ENCODE results near the gene MRPL49.

Gene MRPL49

DNA sequence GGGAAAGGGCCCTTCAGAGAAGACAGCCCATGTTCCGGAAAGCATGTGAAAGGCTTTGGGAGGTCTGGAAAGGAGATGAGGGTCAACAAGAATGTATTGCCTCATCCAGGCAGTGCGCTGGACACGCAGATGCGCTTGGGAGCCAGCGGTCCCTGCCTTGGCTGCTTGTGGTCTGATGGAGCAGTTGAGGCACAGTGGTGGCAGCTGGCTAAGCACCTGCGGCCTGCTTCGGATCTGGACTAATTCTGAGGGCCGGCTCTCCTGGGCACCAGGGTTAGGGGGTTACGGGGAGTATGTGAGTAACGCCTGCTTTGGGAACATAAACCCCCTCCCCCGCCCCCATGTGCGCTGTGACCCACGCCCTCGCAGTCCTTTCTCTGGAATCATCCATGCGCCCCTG is 15.0 kb upstream of the MRPL49 start:
- no peaks in the 10 kb centered on the region for H3K4me1 ChIP-seq (ENCODE audit: control insufficient read depth, insufficient read depth, low read length)
- H3K4me3 ChIP-seq (ENCODE audit: low read depth, low read length): no peak overlapping the region
- H3K27me3 ChIP-seq (ENCODE audit: control insufficient read depth, insufficient read depth, low read length): no peaks in the 10 kb centered on the region
- H3K9me3 ChIP-seq (ENCODE audit: control insufficient read depth, insufficient read depth, low read length): no peaks in the 10 kb centered on the region
- H3K36me3 ChIP-seq (ENCODE audit: control insufficient read depth, insufficient read depth, low read length): peaks cover 19% of the 10 kb centered on the region
- H3K9ac ChIP-seq (ENCODE audit: low read depth, low read length): no peak overlapping the region

DNA sequence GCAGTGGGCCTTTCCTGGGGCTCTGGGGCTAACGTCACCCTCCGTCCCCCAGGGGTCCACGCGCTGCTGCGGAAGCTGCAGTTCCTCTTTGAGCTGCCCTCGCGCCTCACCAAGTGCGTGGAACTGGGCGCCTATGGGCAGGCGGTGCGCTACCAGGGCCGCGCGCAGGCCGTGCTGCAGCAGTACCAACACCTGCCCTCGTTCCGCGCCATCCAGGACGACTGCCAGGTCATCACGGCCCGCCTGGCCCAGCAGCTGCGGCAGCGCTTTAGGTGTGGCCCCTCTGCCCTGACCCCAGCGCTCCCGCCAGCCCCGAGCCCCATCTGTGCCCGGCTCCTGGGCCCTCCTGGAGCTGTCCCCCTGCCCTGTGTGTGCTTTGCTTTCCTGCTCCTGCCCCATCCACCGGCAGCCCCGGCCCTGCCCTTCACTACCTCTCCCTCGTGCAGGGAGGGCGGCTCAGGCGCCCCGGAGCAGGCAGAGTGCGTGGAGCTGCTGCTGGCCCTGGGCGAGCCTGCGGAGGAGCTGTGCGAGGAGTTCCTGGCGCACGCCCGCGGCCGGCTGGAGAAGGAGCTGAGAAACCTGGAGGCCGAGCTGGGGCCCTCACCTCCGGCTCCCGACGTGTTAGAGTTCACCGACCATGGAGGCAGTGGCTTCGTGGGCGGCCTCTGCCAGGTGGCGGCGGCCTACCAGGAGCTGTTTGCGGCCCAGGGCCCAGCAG is 14.2 kb upstream of the MRPL49 start:
- H3K9me3 ChIP-seq (ENCODE audit: control insufficient read depth, insufficient read depth, low read length): no peaks in the 10 kb centered on the region
- no peaks in the 10 kb centered on the region for H3K27me3 ChIP-seq (ENCODE audit: control insufficient read depth, insufficient read depth, low read length)
- H3K36me3 ChIP-seq (ENCODE audit: control insufficient read depth, insufficient read depth, low read length): peaks cover 19% of the 10 kb centered on the region

GRCh38 chr11:65108469-65109123 is 13.5 kb upstream of the MRPL49 start:
- Histone ChIP-seq H3K36me3 (ENCODE audit: control insufficient read depth, insufficient read depth, low read length) (peaks cover 19% of the 10 kb centered on the region), H3K4me3 (ENCODE audit: low read depth, low read length) (no peak overlapping the region), H3K27me3 (ENCODE audit: control insufficient read depth, insufficient read depth, low read length) (no peaks in the 10 kb centered on the region), H3K9ac (ENCODE audit: low read depth, low read length) (no peak overlapping the region), H3K9me3 (ENCODE audit: control insufficient read depth, insufficient read depth, low read length) (no peaks in the 10 kb centered on the region), H3K4me1 (ENCODE audit: control insufficient read depth, insufficient read depth, low read length) (peaks cover 1% of the 10 kb centered on the region)

More for the DNA sequence above, 14.2 kb upstream of the MRPL49 start:
- H3K4me1 ChIP-seq (ENCODE audit: control insufficient read depth, insufficient read depth, low read length): no peaks in the 10 kb centered on the region
- no peak overlapping the region for H3K4me3 ChIP-seq (ENCODE audit: low read depth, low read length)
- H3K9ac ChIP-seq (ENCODE audit: low read depth, low read length): no peak overlapping the region

- no peak overlapping the region for H3K9ac ChIP-seq (ENCODE audit: low read depth, low read length)
These were observed 12.6 kb upstream of the MRPL49 start for GRCh38 chr11:65109231-65110198.

GRCh38 chr11:65110354-65110861 is 11.7 kb upstream of the MRPL49 start:
- Histone ChIP-seq H3K9me3 (ENCODE audit: control insufficient read depth, insufficient read depth, low read length) (no peaks in the 10 kb centered on the region), H3K4me3 (ENCODE audit: low read depth, low read length) (no peak overlapping the region), H3K36me3 (ENCODE audit: control insufficient read depth, insufficient read depth, low read length) (peaks cover 25% of the 10 kb centered on the region), H3K4me1 (ENCODE audit: control insufficient read depth, insufficient read depth, low read length) (peaks cover 3% of the 10 kb centered on the region), H3K27me3 (ENCODE audit: control insufficient read depth, insufficient read depth, low read length) (no peaks in the 10 kb centered on the region), H3K9ac (ENCODE audit: low read depth, low read length) (no peak overlapping the region)

More at GRCh38 chr11:65109231-65110198, 12.6 kb upstream of the MRPL49 start:
- no peak overlapping the region for H3K4me3 ChIP-seq (ENCODE audit: low read depth, low read length)
- H3K36me3 ChIP-seq (ENCODE audit: control insufficient read depth, insufficient read depth, low read length): peaks cover 20% of the 10 kb centered on the region
- H3K4me1 ChIP-seq (ENCODE audit: control insufficient read depth, insufficient read depth, low read length): peaks cover 3% of the 10 kb centered on the region
- no peaks in the 10 kb centered on the region for H3K9me3 ChIP-seq (ENCODE audit: control insufficient read depth, insufficient read depth, low read length)
- H3K27me3 ChIP-seq (ENCODE audit: control insufficient read depth, insufficient read depth, low read length): no peaks in the 10 kb centered on the region

GRCh38 chr11:65111159-65111743 is 10.9 kb upstream of the MRPL49 start:
- no peak overlapping the region for H3K9ac ChIP-seq (ENCODE audit: low read depth, low read length)
- peaks cover 32% of the 10 kb centered on the region for H3K36me3 ChIP-seq (ENCODE audit: control insufficient read depth, insufficient read depth, low read length)
- peaks cover 3% of the 10 kb centered on the region for H3K4me1 ChIP-seq (ENCODE audit: control insufficient read depth, insufficient read depth, low read length)
- no peaks in the 10 kb centered on the region for H3K27me3 ChIP-seq (ENCODE audit: control insufficient read depth, insufficient read depth, low read length)
- H3K4me3 ChIP-seq (ENCODE audit: low read depth, low read length): peak overlapping the region; percentile 35
- no peaks in the 10 kb centered on the region for H3K9me3 ChIP-seq (ENCODE audit: control insufficient read depth, insufficient read depth, low read length)

- peak within 1 kb of the TSS; percentile 76 for H3K4me3 ChIP-seq (ENCODE audit: low read depth, low read length)
- peaks cover 3% of the 10 kb centered on the region for H3K4me1 ChIP-seq (ENCODE audit: control insufficient read depth, insufficient read depth, low read length)
- peak within 1 kb of the TSS; percentile 87 for H3K9ac ChIP-seq (ENCODE audit: low read depth, low read length)
- H3K27me3 ChIP-seq (ENCODE audit: control insufficient read depth, insufficient read depth, low read length): no peaks in the 10 kb centered on the region
- H3K36me3 ChIP-seq (ENCODE audit: control insufficient read depth, insufficient read depth, low read length): peaks cover 33% of the 10 kb centered on the region
- no peaks in the 10 kb centered on the region for H3K9me3 ChIP-seq (ENCODE audit: control insufficient read depth, insufficient read depth, low read length)
These were observed 10.2 kb upstream of the MRPL49 start, which contains the start of gene TM7SF2 for GRCh38 chr11:65111744-65112545. TSS of gene TM7SF2 (plus strand) at chr11:65111872. CDS start at chr11:65112016, 144 bp downstream.

- Histone ChIP-seq H3K27me3 (ENCODE audit: control insufficient read depth, insufficient read depth, low read length) (no peaks in the 10 kb centered on the region), H3K4me1 (ENCODE audit: control insufficient read depth, insufficient read depth, low read length) (peaks cover 3% of the 10 kb centered on the region), H3K4me3 (ENCODE audit: low read depth, low read length) (peak overlapping the region; percentile 76), H3K9me3 (ENCODE audit: control insufficient read depth, insufficient read depth, low read length) (no peaks in the 10 kb centered on the region), H3K9ac (ENCODE audit: low read depth, low read length) (peak overlapping the region; percentile 87), H3K36me3 (ENCODE audit: control insufficient read depth, insufficient read depth, low read length) (peaks cover 30% of the 10 kb centered on the region)
These were observed 9.4 kb upstream of the MRPL49 start for GRCh38 chr11:65112546-65113360.

GRCh38 chr11:65113361-65113756 is 8.8 kb upstream of the MRPL49 start:
- H3K4me3 ChIP-seq (ENCODE audit: low read depth, low read length): peak overlapping the region; percentile 76
- no peaks in the 10 kb centered on the region for H3K27me3 ChIP-seq (ENCODE audit: control insufficient read depth, insufficient read depth, low read length)

DNA sequence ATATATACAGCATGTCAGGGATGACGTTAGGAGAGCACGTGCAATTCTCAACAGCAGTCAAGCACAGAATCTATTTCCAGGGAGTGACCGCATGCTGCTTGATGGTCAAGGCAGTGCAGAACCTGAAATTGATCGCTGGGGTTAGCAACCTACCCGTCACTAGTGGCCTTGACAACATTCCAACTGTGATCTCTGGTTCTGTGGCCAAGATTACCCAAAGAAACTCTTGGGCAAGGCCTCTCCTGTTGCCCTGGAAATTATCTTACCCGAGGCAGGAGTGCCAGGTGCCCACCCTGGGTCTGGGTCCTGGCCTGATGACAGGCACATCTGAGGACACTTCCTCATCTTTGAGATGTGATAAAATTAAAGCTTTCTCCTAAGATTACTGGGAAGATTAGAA is 8.3 kb upstream of the MRPL49 start:
- H3K4me3 ChIP-seq (ENCODE audit: low read depth, low read length): peak overlapping the region; percentile 76
- peaks cover 3% of the 10 kb centered on the region for H3K4me1 ChIP-seq (ENCODE audit: control insufficient read depth, insufficient read depth, low read length)
- no peaks in the 10 kb centered on the region for H3K9me3 ChIP-seq (ENCODE audit: control insufficient read depth, insufficient read depth, low read length)

More at GRCh38 chr11:65113361-65113756, 8.8 kb upstream of the MRPL49 start:
- Histone ChIP-seq H3K9ac (ENCODE audit: low read depth, low read length) (peak overlapping the region; percentile 47), H3K9me3 (ENCODE audit: control insufficient read depth, insufficient read depth, low read length) (no peaks in the 10 kb centered on the region), H3K36me3 (ENCODE audit: control insufficient read depth, insufficient read depth, low read length) (peaks cover 28% of the 10 kb centered on the region), H3K4me1 (ENCODE audit: control insufficient read depth, insufficient read depth, low read length) (peaks cover 3% of the 10 kb centered on the region)

More for the DNA sequence above, 8.3 kb upstream of the MRPL49 start:
- Histone ChIP-seq H3K27me3 (ENCODE audit: control insufficient read depth, insufficient read depth, low read length) (no peaks in the 10 kb centered on the region), H3K36me3 (ENCODE audit: control insufficient read depth, insufficient read depth, low read length) (peaks cover 27% of the 10 kb centered on the region), H3K9ac (ENCODE audit: low read depth, low read length) (peak overlapping the region; percentile 47)
